ENCODE results near the gene WFIKKN1.

The WFIKKN1 gene

DNA sequence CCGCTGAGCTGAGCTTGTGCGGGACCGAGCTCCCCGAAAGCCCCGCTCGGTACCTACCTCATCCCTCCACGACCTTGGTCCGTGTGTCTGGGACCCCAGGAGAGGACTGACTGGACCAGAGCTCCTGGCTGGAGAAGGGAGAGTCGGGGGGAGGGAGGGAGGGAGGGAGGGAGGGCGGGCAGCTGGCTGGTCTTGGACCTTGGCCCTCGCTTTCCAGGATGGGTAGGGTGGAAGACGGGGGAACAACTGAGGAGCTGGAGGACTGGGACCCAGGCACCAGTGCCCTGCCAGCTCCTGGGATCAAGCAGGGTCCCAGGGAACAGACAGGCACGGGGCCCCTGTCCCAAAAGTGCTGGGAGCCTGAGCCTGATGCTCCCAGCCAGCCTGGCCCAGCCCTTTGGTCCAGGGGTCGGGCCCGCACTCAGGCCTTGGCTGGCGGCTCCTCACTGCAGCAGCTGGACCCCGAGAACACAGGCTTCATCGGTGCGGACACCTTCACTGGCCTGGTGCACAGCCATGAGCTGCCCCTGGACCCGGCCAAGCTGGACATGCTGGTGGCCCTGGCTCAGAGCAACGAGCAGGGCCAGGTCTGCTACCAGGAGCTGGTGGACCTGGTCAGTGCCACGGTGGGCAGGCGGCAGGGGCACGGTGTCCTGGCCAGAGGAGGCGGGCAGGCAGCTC lies 45.2 kb downstream of the WFIKKN1 start:
- DNase-seq = no peak

- DNase-seq = no peak
Observed at GRCh38 chr16:676565-676902, 45.7 kb downstream of the WFIKKN1 start.

DNA sequence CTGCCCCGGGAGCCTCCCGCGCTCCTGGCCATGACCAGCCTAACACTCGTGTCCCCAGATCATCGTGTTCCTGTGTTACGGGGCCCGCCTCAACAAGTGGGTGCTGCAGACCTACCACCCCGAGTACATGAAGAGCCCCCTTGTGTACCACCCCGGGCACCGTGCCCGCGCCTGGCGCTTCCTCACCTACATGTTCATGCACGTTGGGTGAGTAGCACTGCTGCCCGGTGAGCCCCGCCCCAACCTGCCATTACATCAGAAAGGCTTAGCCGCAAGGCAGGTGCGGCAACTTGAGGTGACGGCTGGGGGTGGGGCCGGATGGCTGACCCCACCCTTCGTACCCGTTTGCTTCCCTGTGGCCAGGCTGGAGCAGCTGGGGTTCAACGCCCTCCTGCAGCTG lies 46.1 kb downstream of the WFIKKN1 start:
- peak; percentile 94 for DNase-seq

DNA sequence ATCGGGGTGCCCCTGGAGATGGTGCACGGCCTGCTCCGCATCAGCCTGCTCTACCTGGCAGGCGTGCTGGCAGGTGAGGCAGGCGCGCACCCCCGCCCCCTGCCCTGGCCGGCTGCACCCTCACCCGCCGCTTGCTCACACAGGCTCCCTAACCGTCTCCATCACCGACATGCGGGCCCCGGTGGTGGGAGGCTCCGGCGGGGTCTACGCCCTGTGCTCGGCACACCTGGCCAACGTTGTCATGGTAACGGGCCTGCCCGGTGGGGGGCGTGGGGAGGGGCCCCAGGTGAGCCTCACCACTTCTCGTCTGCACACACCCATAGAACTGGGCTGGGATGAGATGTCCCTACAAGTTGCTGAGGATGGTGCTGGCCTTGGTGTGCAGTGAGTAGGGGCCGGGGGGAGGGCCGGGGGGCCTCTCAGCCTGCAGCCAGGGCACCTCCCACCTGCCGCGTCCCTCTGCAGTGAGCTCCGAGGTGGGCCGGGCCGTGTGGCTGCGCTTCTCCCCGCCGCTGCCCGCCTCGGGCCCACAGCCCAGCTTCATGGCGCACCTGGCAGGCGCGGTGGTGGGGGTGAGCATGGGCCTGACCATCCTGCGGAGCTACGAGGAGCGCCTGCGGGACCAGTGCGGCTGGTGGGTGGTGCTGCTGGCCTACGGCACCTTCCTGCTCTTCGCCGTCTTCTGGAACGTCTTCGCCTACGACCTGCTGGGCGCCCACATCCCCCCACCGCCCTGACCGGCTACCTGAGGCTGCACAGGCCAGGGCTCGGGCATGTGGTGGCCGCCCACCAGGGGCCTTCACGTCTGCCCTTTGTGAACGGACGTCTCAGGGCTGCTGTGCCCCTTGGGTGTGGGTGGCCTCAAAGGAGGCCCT lies 46.8 kb downstream of the WFIKKN1 start:
- DNase-seq = peak; percentile 90

DNA sequence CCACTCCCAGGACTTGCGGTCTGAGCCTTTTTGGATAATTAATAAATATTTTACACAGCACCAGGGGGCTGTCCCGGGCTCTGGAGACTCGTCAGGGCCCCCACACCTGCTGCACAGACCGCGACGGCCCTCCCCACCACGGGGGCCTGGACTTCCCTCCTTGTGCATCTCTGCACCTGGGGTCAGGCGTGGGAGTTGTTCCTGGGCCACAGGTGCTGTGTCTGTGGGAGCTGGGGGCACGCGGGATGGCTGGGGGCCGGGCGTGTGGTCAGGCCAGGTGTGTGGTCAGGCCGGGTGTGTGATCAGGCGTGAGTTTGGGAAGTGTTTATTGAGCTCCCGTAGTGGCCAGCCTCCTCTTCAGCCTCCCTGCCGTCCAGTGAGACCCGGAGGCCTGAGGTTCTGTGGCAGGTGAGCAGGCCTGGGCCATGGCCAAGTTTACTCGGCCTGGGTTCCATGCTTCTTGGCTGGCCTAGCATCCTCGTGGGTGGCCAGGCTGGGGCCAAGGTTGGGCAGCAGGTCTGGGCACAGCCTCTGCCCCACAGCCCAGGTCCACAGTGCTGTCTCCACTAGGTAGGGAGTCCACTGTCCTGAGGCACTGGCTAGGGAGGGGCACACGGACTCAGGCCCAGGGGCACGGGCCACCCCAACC lies 47.5 kb downstream of the WFIKKN1 start:
- peak; percentile 36 for DNase-seq

- peak; percentile 92 for DNase-seq
Observed at GRCh38 chr16:678858-679813, 48.4 kb downstream of the WFIKKN1 start.

DNA sequence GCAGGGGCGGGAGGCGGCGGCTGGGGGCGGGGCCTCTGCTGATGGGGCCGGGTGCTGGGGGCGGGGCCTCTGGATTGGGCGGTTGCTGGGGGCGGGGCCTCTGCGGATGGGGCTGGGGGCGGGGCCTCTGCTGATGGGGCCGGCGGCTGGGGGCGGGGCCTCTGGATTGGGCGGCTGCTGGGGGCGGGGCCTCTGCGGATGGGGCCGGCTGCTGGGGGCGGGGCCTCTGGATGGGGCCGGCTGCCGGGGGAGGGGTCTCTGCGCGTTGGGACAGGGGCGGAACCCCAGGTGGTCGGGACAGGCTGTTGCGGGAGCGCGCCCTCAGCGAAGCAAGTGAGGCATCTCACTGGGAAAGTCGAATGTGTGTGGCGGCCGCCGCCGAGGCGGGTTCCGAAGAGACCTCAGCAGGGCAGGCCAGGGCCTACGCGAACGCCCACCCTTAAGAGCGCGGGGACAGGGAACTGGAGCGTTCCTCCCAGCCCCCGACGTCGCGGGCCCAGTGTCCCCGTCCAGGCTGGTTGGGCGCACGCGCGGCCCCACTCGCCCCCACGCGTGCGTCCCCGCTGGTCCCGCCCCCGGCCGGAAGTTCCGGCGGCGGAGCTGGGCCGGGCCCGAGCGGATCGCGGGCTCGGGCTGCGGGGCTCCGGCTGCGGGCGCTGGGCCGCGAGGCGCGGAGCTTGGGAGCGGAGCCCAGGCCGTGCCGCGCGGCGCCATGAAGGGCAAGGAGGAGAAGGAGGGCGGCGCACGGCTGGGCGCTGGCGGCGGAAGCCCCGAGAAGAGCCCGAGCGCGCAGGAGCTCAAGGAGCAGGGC lies 49.2 kb downstream of the WFIKKN1 start, which contains the start of gene STUB1:
Gene STUB1 (plus strand): TSS at position 597 of the 811 bp plus-strand sequence. CDS start 116 bp downstream, at position 713.
- peak; percentile 95 for DNase-seq

GRCh38 chr16:680625-680945 lies 49.8 kb downstream of the WFIKKN1 start:
- DNase-seq = no peak

DNA sequence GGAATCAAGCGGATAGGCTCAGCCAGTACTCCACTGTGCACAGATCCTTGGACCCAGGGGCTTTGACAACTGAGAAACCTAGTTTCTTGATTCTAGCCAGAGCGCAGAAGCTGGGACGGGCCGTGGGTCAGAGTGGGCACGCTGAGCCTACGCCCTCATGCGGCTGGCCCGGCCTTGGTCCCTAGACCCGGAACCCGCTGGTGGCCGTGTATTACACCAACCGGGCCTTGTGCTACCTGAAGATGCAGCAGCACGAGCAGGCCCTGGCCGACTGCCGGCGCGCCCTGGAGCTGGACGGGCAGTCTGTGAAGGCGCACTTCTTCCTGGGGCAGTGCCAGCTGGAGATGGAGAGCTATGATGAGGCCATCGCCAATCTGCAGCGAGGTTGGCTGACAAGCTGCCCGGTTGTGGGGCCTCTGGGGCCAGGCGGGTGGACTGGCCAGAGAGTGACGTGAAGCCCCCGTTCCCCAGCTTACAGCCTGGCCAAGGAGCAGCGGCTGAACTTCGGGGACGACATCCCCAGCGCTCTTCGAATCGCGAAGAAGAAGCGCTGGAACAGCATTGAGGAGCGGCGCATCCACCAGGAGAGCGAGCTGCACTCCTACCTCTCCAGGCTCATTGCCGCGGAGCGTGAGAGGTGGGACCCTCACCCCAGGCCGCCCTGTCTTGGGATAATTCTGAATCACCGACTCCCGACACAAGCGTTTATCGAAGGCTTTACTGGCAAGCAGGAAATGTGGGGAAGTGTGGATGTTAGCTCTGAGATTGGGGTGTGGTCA lies 50.4 kb downstream of the WFIKKN1 start:
- peak; percentile 37 for DNase-seq

GRCh38 chr16:681746-682427 lies 51.1 kb downstream of the WFIKKN1 start:
- DNase-seq = no peak

- DNase-seq = no peak
Observed at GRCh38 chr16:682493-683395, 52.0 kb downstream of the WFIKKN1 start.

DNA sequence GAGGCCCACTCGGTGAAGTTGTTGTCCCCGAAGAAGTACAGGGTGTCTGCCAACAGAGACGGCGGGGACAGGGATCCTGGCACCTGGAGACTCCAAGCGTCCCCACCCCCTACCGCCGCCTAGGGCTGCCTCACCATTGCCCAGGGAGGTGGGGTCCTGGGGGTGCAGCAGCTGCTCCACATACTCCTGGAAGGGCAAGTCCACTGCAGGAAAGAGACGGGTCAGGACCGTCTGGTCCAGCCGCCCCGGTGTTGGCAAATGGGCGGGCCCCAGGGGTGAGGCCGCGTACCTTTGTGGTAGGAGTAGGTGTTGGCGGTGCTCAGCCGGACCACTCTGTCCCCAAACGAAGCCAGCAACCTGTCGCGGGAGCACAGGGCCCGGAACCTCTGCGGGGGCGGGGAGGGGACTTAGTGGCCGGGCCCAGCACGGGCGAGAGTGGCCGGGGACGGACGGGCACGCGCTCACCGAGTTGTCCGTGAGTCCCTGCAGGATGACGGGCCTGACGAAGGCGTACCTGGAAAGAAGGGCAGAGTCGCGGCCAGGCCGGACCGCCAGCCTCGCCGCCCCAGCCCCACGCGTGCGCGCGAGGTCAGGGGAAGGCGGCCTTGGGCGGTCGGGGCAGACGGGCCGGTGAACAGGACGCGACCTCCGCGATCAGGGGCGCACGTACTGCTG lies 52.7 kb downstream of the WFIKKN1 start:
- no peak for DNase-seq

Data from NCI-H69 (cell line).